Vagina (tissue), 2 donors: ENCODE data around the gene TRIP13.

Experiments used
- CTCF ChIP-seq, 3 experiments: fragments of 450-650 bp in 2 of 3; fragments of 200-600 bp in 1 of 3; sonication (generic) in 1 of 3; IDR thresholded peaks; one replicate each; pipeline ENCODE4 v1.5.1; 2017 to 2019; ENCODE audit warnings: antibody characterized with exemption in 3 of 3, mild to moderate bottlenecking in 2 of 3, moderate library complexity in 2 of 3
- POLR2A ChIP-seq, 2 donors: fragments of 450-650 bp; IDR thresholded peaks; one replicate each; pipeline ENCODE4 v1.6.1; 2017; ENCODE audit warnings: antibody characterized with exemption in 2 of 2, mild to moderate bottlenecking in 2 of 2, moderate library complexity in 2 of 2
- POLR2AphosphoS5 ChIP-seq, 2 donors: sonication (generic); formaldehyde crosslinking; IDR thresholded peaks; one replicate each; pipeline ENCODE4 v1.9.0; 2017; ENCODE audit warnings: antibody characterized with exemption in 2 of 2, mild to moderate bottlenecking in 2 of 2, low read depth in 1 of 2; ENCODE audit not compliant: insufficient read depth in 1 of 2

- no peak for TF ChIP-seq POLR2A (IDR thresholded peaks at IDR 0.05)
- no peak for TF ChIP-seq CTCF (IDR thresholded peaks at IDR 0.05)
- TF ChIP-seq POLR2AphosphoS5 (IDR thresholded peaks at IDR 0.05; ENCODE audit: insufficient read depth in 1 of 2, low read depth in 1 of 2), result no peak
These were observed 35.9 kb upstream of the TRIP13 start for GRCh38 chr5:856531-857425.
